SU-DHL-6 (cell line): ENCODE measurements around the gene NCDN.

Experiments used
- EZH2phosphoT487 ChIP-seq: fragments of 200-600 bp; sonication (generic), shearing (Covaris generic); conservative IDR thresholded peaks from 2 replicates; pipeline ENCODE4 v1.6.1; 2018; ENCODE audit warnings: mild to moderate bottlenecking, antibody characterized with exemption, low read length, moderate library complexity, mixed read lengths
- TF ChIP-seq, protein P1 (sequence below): fragments of 200-600 bp; sonication (generic); IDR thresholded peaks from one replicate; pipeline ENCODE4 v1.5.1; 2017; ENCODE audit warnings: antibody characterized with exemption, mild to moderate bottlenecking, low read length, moderate library complexity; ENCODE audit not compliant: insufficient read depth, poor library complexity, severe bottlenecking

GRCh38 chr1:35599411-35599810 is 41.8 kb downstream of the NCDN start:
- TF ChIP-seq, protein P1, sequence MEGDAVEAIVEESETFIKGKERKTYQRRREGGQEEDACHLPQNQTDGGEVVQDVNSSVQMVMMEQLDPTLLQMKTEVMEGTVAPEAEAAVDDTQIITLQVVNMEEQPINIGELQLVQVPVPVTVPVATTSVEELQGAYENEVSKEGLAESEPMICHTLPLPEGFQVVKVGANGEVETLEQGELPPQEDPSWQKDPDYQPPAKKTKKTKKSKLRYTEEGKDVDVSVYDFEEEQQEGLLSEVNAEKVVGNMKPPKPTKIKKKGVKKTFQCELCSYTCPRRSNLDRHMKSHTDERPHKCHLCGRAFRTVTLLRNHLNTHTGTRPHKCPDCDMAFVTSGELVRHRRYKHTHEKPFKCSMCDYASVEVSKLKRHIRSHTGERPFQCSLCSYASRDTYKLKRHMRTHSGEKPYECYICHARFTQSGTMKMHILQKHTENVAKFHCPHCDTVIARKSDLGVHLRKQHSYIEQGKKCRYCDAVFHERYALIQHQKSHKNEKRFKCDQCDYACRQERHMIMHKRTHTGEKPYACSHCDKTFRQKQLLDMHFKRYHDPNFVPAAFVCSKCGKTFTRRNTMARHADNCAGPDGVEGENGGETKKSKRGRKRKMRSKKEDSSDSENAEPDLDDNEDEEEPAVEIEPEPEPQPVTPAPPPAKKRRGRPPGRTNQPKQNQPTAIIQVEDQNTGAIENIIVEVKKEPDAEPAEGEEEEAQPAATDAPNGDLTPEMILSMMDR, result no peak
- no peak for TF ChIP-seq EZH2phosphoT487
